ENCODE measurements around the gene CBL. TPM values are rescaled to one million over a fixed set of nuclear protein-coding genes. Genes with fewer than 3 reads are reported as not detected.

CBL gene
- polyA plus RNA-seq, 1 of the 3 experiments (the other 2 are of a cell fraction), result 9.5 TPM

GRCh38 chr11:119263352-119263940, 57.3 kb downstream of the CBL start:
- CTCF ChIA-PET, result interaction anchor here (1.3 to 1.6 kb wide), 4 partner anchors 12 to 58 kb away, joined by 3 to 4 read pairs (median 4); partner anchors contain the start of gene CBL

GRCh38 chr11:119266063-119266462, 59.9 kb downstream of the CBL start:
- Histone ChIP-seq H2AFZ (ENCODE audit: low read depth) (no peak overlapping the region), H3K27ac (ENCODE audit: low read depth in 2 of 2, low read length in 1 of 2) (no peak overlapping the region), H3K4me2 (no peak overlapping the region), H3K4me1 (ENCODE audit: control insufficient read depth in 1 of 2, insufficient read depth in 2 of 2, low read depth in 1 of 2, low read length in 1 of 2) (peaks cover 0 to 2% of the 10 kb centered on the region in 2 experiments; a peak in 1 of 4 replicates), H3K9ac (no peak overlapping the region), H3F3A (replicated peaks; ENCODE audit: insufficient read depth) (peaks cover 9% of the 10 kb centered on the region), H3K9me3 (no peaks in the 10 kb centered on the region), H3K36me3 (replicated peaks in 1 of 2; ENCODE audit: control insufficient read depth in 1 of 2, insufficient read depth in 2 of 2, low read length in 1 of 2) (no peaks in the 10 kb centered on the region), H4K20me1 (ENCODE audit: insufficient read depth) (0 out of 2 replicates have a peak, but pooled peaks cover 11% of the 10 kb centered on the region), H3K4me3 (ENCODE audit: low read depth in 2 of 2, low read length in 1 of 2) (no peak overlapping the region), H3K79me2 (ENCODE audit: insufficient read depth) (peaks cover 87% of the 10 kb centered on the region), H3K9me2 (no peaks in the 10 kb centered on the region), H3K27me3 (ENCODE audit: insufficient read depth) (no peaks in the 10 kb centered on the region)
- 100% methylated on average over 3 of the region's 3 CpGs for WGBS (ENCODE audit: low lambda C conversion rate)
- no peak for TF ChIP-seq NRF1 (IDR thresholded peaks at IDR 0.05; ENCODE audit: low read depth, low read length)
- ChIA-PET POLR2A (no interaction called here), CTCF (interaction anchor here (0.6 to 1.0 kb wide), 3 partner anchors 27 to 1004 kb away, joined by 3 to 6 read pairs (median 4); no protein-coding TSS in a partner anchor)
- DNase-seq, result no peak

More at GRCh38 chr11:119263352-119263940, 57.3 kb downstream of the CBL start:
- POLR2A ChIA-PET, result no interaction called here
- H3K9ac ChIP-seq, result no peak overlapping the region
- peak overlapping the region; percentile 36 for H3K4me2 ChIP-seq
- no peak for DNase-seq
- H3K4me1 ChIP-seq (ENCODE audit: control insufficient read depth in 1 of 2, insufficient read depth in 2 of 2, low read depth in 1 of 2, low read length in 1 of 2), result peaks cover 0 to 2% of the 10 kb centered on the region in 2 experiments; a peak in 2 of 4 replicates
- peaks cover 9% of the 10 kb centered on the region for H3F3A ChIP-seq (replicated peaks; ENCODE audit: insufficient read depth)
- H3K4me3 ChIP-seq (ENCODE audit: low read depth in 2 of 2, low read length in 1 of 2), result no peak overlapping the region
- TF ChIP-seq, protein P1, sequence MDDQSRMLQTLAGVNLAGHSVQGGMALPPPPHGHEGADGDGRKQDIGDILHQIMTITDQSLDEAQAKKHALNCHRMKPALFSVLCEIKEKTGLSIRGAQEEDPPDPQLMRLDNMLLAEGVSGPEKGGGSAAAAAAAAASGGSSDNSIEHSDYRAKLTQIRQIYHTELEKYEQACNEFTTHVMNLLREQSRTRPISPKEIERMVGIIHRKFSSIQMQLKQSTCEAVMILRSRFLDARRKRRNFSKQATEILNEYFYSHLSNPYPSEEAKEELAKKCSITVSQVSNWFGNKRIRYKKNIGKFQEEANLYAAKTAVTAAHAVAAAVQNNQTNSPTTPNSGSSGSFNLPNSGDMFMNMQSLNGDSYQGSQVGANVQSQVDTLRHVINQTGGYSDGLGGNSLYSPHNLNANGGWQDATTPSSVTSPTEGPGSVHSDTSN (IDR thresholded peaks at IDR 0.05), result 0 out of 2 replicates have a peak, but pooled peaks have one; percentile 5
- no peak for TF ChIP-seq EP300 (IDR thresholded peaks at IDR 0.05; ENCODE audit: borderline replicate concordance in 1 of 2, low read depth in 1 of 2, low read length in 1 of 2)
- no peak overlapping the region; the same call in 1 of the 2 replicates for H2AFZ ChIP-seq (ENCODE audit: low read depth)
- peaks cover 95% of the 10 kb centered on the region for H3K79me2 ChIP-seq (ENCODE audit: insufficient read depth)
- H3K27me3 ChIP-seq (ENCODE audit: insufficient read depth), result no peaks in the 10 kb centered on the region
- no peaks in the 10 kb centered on the region for H3K9me2 ChIP-seq
- H3K36me3 ChIP-seq (replicated peaks in 1 of 2; ENCODE audit: control insufficient read depth in 1 of 2, insufficient read depth in 2 of 2, low read length in 1 of 2), result no peaks in the 10 kb centered on the region
- H3K9me3 ChIP-seq, result no peaks in the 10 kb centered on the region
- peak overlapping the region; percentile 20 to 61; a peak in 3 of 4 replicates for H3K27ac ChIP-seq (ENCODE audit: low read depth in 2 of 2, low read length in 1 of 2)
- 26% methylated on average over 3 of the region's 3 CpGs for WGBS (ENCODE audit: low lambda C conversion rate)
- peaks cover 11% of the 10 kb centered on the region; the same call in 1 of the 2 replicates for H4K20me1 ChIP-seq (ENCODE audit: insufficient read depth)

- H3K36me3 ChIP-seq (replicated peaks in 1 of 2; ENCODE audit: control insufficient read depth in 1 of 2, insufficient read depth in 2 of 2, low read length in 1 of 2), result peaks cover 0 to 2% of the 10 kb centered on the region in 2 experiments
- peaks cover 0 to 2% of the 10 kb centered on the region in 2 experiments; a peak in 1 of 4 replicates for H3K4me1 ChIP-seq (ENCODE audit: control insufficient read depth in 1 of 2, insufficient read depth in 2 of 2, low read depth in 1 of 2, low read length in 1 of 2)
- no peak for DNase-seq
- H3K79me2 ChIP-seq (ENCODE audit: insufficient read depth), result peaks cover 84% of the 10 kb centered on the region
- no peaks in the 10 kb centered on the region for H3K9me3 ChIP-seq
- H3K27ac ChIP-seq (ENCODE audit: low read depth in 2 of 2, low read length in 1 of 2), result no peak overlapping the region
- CTCF ChIA-PET, result interaction anchor here (0.9 to 1.0 kb wide), 2 partner anchors 27 to 56 kb away, joined by 4 to 6 read pairs; no protein-coding TSS in a partner anchor
- H3K9me2 ChIP-seq, result no peaks in the 10 kb centered on the region
- H3F3A ChIP-seq (replicated peaks; ENCODE audit: insufficient read depth), result peaks cover 9% of the 10 kb centered on the region
- no peak overlapping the region for H3K9ac ChIP-seq
- no peaks in the 10 kb centered on the region for H3K27me3 ChIP-seq (ENCODE audit: insufficient read depth)
- POLR2A ChIA-PET, result no interaction called here
- 0 out of 2 replicates have a peak, but pooled peaks cover 8% of the 10 kb centered on the region for H4K20me1 ChIP-seq (ENCODE audit: insufficient read depth)
- no peak overlapping the region for H2AFZ ChIP-seq (ENCODE audit: low read depth)
- H3K4me3 ChIP-seq (ENCODE audit: low read depth in 2 of 2, low read length in 1 of 2), result no peak overlapping the region
- no peak overlapping the region for H3K4me2 ChIP-seq
- 97% methylated on average over 7 of the region's 7 CpGs for WGBS (ENCODE audit: low lambda C conversion rate)
- TF ChIP-seq TEAD4 (IDR thresholded peaks at IDR 0.05; ENCODE audit: borderline replicate concordance, insufficient read depth) (no peak), POLR2AphosphoS5 (IDR thresholded peaks at IDR 0.05; ENCODE audit: low read depth, low read length) (no peak), FOXM1 (IDR thresholded peaks at IDR 0.05; ENCODE audit: low read depth) (no peak), CHD2 (IDR thresholded peaks at IDR 0.05; ENCODE audit: low read length, partially characterized antibody) (no peak), MXI1 (IDR thresholded peaks at IDR 0.05; ENCODE audit: low read depth, low read length) (no peak), JUND (IDR thresholded peaks at IDR 0.05) (no peak), MAX (IDR thresholded peaks at IDR 0.05; ENCODE audit: low read depth) (no peak), FOSL2 (IDR thresholded peaks at IDR 0.05; ENCODE audit: borderline replicate concordance, low read depth) (no peak), GABPA (IDR thresholded peaks at IDR 0.05; ENCODE audit: low read depth) (no peak), USF2 (IDR thresholded peaks at IDR 0.05; ENCODE audit: borderline replicate concordance, low read depth, low read length) (no peak), EP300 (IDR thresholded peaks at IDR 0.05; ENCODE audit: borderline replicate concordance in 1 of 2, low read depth in 1 of 2, low read length in 1 of 2) (no peak), TCF12 (IDR thresholded peaks at IDR 0.05) (no peak), YY1 (IDR thresholded peaks at IDR 0.05; ENCODE audit: low read depth) (no peak)
- TF ChIP-seq, protein P2, sequence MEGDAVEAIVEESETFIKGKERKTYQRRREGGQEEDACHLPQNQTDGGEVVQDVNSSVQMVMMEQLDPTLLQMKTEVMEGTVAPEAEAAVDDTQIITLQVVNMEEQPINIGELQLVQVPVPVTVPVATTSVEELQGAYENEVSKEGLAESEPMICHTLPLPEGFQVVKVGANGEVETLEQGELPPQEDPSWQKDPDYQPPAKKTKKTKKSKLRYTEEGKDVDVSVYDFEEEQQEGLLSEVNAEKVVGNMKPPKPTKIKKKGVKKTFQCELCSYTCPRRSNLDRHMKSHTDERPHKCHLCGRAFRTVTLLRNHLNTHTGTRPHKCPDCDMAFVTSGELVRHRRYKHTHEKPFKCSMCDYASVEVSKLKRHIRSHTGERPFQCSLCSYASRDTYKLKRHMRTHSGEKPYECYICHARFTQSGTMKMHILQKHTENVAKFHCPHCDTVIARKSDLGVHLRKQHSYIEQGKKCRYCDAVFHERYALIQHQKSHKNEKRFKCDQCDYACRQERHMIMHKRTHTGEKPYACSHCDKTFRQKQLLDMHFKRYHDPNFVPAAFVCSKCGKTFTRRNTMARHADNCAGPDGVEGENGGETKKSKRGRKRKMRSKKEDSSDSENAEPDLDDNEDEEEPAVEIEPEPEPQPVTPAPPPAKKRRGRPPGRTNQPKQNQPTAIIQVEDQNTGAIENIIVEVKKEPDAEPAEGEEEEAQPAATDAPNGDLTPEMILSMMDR (IDR thresholded peaks at IDR 0.05), result no peak
Observed at GRCh38 chr11:119266517-119267255, 60.5 kb downstream of the CBL start.
